NCI-H1092 (cell line): Measurements from ENCODE around the gene IL23A.

ENCODE experiments used
- DNase-seq: peaks from one replicate; lab custom pipeline; 2025; lab: John Stamatoyannopoulos, UW

IL23A gene

DNA sequence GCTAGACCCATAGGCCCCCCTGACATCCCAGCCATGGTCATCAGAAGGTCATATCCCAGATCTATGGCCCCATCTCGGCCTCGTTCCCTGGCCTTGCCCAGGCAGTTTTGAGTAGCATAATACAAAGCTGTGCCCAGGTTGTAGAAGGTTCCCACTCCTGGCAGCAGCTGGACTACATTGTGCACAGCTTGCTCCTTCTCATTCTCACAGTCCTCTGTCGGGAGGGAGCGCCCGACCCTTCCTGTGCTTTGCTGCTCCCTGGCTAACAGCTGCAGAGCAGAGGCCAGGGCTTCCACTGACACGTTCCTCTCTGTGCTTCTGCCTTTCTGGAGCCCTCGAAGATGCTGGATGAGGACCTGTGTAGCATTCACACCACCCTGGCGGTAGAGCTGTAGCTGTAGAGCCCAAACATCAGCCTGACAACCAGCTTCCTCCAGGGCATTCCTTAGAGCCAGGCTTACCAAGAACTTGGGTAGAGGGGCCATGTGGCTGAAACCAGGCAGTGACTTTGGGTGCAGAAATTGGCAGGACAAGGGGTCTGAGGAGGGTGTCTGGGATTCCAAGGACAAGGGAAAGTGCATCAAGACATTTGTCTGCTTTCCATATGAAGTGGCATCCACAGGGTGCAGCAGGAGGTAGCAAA is 22.9 kb downstream of the IL23A start:
- no peak for DNase-seq

DNA sequence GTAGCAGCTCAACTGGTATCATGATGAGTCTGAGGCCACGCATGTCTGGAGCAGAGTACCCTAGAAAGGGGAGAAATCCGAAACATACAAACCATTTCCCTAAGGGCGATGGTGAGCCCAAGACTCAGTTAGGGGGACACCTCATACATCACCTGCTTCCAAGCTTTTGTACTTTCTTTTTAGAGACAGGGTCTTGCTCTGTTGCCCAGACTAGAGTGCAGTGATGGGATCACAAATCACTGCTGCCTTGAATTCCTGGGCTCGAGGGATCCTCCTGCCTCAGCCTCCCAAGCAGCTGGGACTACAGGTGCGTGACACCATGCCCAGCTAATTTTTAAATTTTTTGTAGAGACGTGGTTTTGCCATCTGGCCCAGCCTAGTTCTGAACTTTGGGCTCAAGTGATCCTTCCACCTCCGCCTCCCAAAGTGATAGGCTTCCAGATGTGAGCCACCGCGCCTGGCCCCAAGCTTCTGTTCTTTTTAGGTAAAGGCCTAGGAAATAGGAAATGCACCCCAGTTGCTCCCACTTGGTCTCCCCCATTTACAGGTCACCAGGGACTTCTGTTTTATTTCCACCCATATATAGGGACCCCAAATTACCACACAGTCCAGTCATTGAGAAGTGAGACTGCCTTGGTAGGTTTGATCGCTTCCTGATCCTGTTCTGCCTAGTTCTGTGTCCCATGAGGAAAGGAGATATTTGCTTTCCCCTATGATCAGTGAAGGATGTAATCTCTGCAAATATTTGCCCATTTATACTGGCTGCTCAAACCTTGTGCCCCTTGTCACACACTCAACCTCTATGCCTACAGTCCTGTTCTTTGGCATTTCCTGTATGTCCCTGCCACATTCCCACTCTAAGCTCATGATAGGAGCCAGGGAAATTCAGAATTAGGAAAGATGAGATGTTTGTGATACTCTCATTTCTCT is 23.7 kb downstream of the IL23A start, which contains the start of gene APOF:
APOF (minus strand) TSS at position 728 of the 930 bp plus-strand sequence; CDS start at position 616, 112 bp downstream.
- DNase-seq: no peak

DNA sequence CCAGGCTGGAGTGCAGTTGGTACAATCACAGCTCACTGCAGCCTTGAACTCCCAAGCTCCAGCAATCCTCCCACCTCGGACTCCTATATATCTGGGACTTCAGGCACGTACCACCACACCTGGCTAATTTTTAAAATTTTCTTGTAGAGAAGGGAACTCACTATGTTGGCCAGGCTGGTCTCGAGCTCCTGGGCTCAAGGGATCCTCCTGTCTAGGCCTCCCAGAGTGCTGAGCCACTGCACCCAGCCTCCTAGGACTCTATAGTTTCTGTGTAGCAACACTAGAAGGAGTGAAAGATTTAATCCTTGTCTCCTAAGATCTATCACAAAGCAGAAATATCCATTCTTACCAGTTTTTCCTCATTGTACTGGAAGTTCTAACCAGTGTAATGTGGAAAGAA is 28.3 kb downstream of the IL23A start:
- no peak for DNase-seq

DNA sequence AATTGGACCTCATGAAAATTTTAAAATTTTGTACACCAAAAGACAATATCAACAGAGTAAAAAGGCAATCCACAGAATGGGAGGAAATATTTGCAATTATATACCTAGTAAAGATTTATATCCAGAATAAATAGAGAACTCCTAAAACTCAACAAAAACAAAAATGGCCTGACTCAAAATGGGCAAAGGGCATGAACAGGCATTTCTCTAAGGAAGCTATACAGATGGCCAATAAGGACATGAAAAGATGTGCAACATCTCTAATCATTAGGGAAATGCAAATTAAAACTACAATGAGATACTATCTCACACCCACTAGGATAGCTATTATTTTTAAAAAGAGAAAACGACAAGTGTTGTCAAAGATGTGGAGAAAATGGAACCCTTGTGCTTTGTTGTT is 34.8 kb downstream of the IL23A start:
- no peak for DNase-seq

DNA sequence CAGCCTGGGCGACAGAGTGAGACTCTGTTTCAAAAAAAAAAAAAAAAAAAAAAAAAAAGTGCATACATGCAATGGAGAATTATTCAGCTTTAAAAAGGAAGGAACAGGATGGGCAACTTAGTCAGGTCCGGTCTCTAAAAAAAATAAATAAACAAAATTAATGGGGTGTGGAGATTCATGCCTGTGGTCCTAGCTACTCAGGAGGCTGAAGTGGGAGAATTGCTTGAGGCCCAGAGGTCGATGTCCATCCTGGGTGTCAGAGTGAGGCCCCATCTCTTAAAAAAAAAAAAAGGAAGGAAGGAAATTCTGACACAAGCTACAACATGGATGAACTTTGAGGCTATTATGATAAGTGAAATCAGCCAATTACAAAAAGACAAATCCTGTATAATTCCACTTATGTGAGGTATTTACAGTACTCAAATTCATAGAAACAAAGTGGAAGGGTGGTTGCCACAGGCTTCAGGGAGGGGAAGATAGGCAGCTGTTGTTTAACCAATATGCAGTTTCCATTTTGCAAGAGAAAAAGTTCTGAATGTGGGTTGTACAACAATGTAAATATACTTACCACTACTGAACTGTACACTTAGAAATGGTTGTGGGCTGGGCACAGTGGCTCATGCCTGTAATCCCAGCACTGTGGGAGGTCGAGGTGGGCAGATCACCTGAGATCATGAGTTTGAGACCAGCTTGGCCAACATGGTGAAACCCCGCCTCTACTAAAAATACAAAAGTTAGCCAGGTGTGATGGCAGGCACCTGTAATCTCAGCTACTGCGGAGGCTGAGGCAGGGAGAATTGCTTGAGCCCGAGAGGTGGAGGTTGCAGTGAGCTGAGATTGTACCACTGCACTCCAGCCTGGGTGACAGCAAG is 36.3 kb downstream of the IL23A start:
- DNase-seq: no peak

DNA sequence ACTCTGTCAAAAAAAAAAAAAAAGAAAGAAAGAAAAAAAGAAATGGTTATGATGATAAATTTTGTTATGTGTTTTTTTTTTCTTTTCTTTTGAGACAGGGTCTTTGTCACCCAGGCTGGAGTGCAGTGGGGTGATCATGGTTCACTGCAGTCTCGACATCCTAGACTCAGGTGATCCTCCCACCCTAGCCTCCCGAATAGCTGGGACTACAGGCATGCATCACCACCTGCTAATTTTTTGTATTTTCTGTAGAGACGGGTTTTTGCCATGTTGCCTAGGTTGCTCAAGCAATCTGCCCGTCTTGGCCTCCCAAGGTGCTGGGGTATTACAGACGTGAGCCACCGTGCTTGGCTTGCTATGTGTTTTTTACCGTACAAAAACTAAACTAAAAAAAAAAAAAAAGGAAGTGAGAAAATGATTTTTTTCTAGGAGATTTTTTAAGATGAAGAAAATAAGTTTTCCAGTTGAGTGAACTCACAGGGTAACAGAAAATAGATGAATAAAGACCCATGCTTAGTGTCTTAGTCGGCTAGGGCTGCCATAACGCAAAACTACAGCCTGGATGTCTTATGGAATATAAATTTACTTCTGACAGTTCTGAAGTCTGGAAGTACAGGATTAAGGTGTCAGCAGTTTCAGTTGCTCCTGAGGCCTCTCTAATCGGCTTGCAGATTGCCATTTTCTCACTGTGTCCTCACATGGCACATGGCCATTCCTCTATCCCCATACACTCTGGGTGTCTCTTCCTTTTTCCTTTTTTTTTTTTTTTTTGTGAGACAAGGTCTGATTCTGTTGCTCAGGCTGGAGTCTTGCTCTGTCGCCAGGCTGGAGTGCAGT is 37.1 kb downstream of the IL23A start:
- DNase-seq: no peak

DNA sequence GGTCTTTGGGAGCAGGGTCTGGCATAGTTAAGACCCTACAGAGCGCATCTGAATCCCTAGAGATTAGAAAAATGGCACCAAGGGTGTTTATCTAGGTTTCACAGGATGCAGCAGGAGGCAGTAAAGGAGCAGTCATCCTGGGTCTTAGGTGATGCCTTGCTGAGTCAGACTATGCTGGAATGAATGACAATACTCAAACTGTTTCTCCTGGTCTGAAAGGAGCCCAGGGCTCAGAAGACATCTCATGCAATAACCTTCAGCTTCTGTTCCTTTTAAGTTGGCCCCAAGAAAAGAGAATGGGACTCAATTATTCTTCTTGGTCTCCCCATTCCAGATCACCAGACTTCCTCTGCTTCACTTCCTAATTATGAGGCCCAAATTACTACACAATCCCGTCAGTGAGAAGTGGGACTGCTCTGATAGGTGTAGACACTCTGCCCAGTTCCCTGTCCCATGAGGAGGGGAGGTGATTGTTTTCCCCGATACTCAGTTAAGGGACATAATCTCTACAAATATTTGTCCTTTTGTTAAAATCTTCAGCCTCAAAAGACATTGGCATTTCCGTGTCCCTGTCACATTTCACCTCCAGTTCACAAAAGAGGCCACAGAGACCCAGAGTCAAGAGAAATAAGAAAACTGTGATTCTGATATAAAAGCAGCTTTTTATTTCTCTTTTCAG is 38.8 kb downstream of the IL23A start:
- DNase-seq: no peak

DNA sequence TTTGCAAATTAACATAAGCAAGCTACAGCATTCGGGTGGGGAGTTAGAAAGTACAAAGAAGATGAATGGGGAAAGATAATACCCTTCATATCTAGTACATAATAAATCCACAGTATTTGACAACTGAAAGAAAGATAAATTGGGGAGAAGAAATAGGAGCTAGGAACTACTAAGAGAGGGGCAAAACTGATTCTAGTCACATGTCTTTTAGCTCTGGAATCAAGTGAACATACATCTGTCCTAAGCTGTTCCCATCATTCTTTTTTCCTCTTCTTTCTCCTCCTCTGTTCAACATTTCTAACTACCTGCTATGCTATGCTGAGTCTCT is 39.3 kb downstream of the IL23A start:
- no peak for DNase-seq

DNA sequence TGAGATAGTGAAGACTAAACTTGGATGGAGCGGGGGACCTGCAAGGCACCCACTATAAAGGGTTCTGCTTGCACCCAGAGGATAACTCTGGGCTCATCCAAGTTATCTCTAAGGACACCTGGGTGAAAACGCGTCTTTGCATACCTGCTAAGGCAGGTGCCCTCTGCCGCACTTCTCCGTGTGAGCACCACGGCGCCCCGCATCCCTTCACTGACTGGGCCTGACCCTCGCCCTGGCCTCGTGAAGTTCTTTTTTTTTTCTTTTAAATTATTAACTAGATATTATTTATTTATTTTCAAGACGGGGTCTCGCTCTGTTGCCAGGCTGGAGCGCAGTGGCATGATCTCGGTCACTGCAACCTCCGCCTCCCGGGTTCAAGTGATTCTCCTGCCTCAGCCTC is 43.9 kb downstream of the IL23A start:
- no peak for DNase-seq

DNA sequence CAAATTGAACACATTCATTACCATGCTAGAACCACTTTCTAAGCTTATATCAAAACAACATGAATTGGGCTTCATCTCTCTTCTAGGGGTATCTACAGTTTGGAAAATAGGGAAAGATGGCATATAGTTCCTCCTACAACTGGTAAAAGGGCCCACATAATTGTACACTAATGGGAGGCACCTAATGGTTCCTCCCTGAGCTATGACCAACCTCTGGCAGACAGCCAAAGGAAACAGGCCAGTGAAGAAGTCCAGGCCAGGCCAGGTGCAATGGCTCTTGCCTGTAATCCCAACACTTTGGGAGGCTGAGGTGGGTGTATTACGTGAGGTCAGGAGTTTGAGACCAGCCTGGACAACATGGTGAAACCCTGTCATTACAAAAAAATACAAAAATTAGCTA is 47.2 kb downstream of the IL23A start:
- DNase-seq: no peak

DNA sequence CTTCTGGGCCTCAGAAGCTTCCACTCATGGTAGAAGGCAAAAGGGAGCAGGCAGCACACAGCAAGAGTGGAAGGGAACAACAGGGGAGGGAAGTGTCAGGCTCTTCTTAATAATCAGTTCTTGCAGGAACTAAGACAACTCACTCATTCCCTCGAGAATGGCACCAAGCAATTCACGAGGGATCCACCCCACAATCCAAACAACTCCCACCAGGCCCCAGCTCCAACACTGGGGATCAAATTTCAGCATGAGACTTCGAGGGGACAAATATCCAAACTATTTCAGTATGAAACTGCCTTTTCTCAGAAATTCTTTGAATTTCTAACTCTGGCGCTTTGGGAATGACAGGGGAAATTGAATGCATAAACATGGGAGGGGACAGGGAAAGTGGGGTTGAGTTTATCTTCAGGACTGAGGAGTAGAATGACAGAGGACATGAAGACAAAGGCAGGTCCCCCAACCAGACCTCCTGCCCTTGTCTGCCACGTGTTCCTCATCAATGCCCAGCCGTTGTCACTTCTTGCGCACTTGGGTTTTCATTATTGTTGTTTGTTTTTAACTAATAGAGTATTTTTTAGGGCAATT is 48.6 kb downstream of the IL23A start:
- no peak for DNase-seq

DNA sequence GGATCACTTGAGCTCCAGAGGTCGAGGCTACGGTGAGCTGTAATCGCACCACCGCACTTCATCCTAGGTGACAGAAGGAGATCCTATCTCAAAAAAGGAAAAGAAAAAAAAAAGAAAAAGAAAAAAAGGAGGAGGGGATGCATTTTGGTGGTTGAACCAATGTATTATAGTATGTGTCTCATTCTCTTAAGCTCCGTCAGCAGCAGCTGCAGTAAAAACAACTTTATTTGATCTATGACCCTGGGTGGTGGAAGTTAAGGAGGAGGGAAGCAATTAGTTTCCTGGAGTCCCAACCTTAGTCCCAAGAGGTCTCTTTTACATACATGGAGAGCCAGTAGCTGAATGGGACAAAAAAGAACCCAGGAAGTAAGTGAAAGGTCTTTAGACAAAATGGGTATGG is 50.7 kb downstream of the IL23A start:
- DNase-seq: no peak
